HG03575 (cell line): ENCODE results near the gene NBPF11.
"Not testable (repeated sequence)": the region's sequence is repeated elsewhere in the genome, so short reads cannot be mapped to it uniquely, and the experiment has no call there.

ENCODE experiments used
- ATAC-seq: cut with Tn5 transposase; IDR thresholded peaks from one replicate; pipeline ENCODE4 v1.9.1; 2021; ENCODE audit not compliant: unreplicated experiment, insufficient number of reproducible peaks, low FRiP score; ENCODE audit errors: extremely low read depth

The NBPF11 gene

GRCh38 chr1:148151911-148152656 lies at the start of gene NBPF11:
NBPF11 (minus strand) TSS chr1:148152281; CDS start chr1:148127003, 25,278 bp downstream.
- ATAC-seq: not testable (repeated sequence)

GRCh38 chr1:148197396-148197795 lies 45.3 kb upstream of the NBPF11 start:
- not testable (repeated sequence) for ATAC-seq

GRCh38 chr1:148196949-148197348 lies 44.9 kb upstream of the NBPF11 start:
- ATAC-seq: not testable (repeated sequence)

- not testable (repeated sequence) for ATAC-seq
Observed at GRCh38 chr1:148195115-148195514, 43.0 kb upstream of the NBPF11 start.

GRCh38 chr1:148188768-148189167 lies 36.7 kb upstream of the NBPF11 start:
- not testable (repeated sequence) for ATAC-seq

GRCh38 chr1:148178682-148179081 lies 26.6 kb upstream of the NBPF11 start:
- not testable (repeated sequence) for ATAC-seq

GRCh38 chr1:148175414-148175813 lies 23.3 kb upstream of the NBPF11 start:
- not testable (repeated sequence) for ATAC-seq

- not testable (repeated sequence) for ATAC-seq
Observed at GRCh38 chr1:148171995-148172394, 19.9 kb upstream of the NBPF11 start.

GRCh38 chr1:148166558-148167492 lies 14.7 kb upstream of the NBPF11 start:
- ATAC-seq: no peak

GRCh38 chr1:148162363-148162762 lies 10.3 kb upstream of the NBPF11 start:
- ATAC-seq: no peak

- ATAC-seq: no peak
Observed at GRCh38 chr1:148161053-148161901, 9.2 kb upstream of the NBPF11 start.

GRCh38 chr1:148160343-148161052 lies 8.4 kb upstream of the NBPF11 start:
- ATAC-seq: no peak

GRCh38 chr1:148160048-148160342 lies 7.9 kb upstream of the NBPF11 start:
- no peak for ATAC-seq

GRCh38 chr1:148158341-148159003 lies 6.4 kb upstream of the NBPF11 start:
- ATAC-seq: no peak

- not testable (repeated sequence) for ATAC-seq
Observed at GRCh38 chr1:148157803-148158202, 5.7 kb upstream of the NBPF11 start.

GRCh38 chr1:148155494-148156275 lies 3.6 kb upstream of the NBPF11 start:
- not testable (repeated sequence) for ATAC-seq

GRCh38 chr1:148152795-148153194 lies 714 bp upstream of the NBPF11 start:
- ATAC-seq: not testable (repeated sequence)
